HTR-8/SVneo (cell line): ENCODE results near the gene OSM.
A peak's percentile ranks its signal among the peaks of the same experiment; 100 is the strongest.

Experiments used
- DNase-seq: peaks from one replicate; pipeline ENCODE4 v3.0.0; 2011; ENCODE audit warnings: low spot score, mixed read lengths; ENCODE audit not compliant: insufficient read length
- FAIRE-seq: peaks from 2 replicates; lab custom pipeline; 2011; peaks lifted over from hg19 to GRCh38; lab: Jason Lieb, UNC

The OSM gene

DNA sequence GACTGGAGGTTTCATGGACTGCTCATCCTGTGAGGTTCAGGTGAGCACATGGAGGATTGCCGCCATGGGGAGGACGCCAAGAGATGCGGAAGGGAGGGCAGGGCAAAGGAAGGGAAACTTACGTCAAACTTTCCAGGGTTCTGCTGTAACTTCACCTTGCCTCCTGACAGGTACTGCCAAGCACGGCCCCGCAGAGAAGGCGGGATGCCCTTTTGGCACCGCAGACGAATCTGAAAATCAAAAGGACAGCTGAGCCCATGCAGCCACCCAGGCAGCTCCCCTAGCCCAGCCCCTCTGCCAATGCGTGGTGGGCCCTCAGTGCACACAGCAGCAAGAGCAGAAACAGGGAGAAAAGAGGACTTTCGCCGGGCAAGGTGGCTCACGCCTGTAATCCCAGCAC is 32.7 kb upstream of the OSM start:
- FAIRE-seq (no peak), DNase-seq (no peak)

DNA sequence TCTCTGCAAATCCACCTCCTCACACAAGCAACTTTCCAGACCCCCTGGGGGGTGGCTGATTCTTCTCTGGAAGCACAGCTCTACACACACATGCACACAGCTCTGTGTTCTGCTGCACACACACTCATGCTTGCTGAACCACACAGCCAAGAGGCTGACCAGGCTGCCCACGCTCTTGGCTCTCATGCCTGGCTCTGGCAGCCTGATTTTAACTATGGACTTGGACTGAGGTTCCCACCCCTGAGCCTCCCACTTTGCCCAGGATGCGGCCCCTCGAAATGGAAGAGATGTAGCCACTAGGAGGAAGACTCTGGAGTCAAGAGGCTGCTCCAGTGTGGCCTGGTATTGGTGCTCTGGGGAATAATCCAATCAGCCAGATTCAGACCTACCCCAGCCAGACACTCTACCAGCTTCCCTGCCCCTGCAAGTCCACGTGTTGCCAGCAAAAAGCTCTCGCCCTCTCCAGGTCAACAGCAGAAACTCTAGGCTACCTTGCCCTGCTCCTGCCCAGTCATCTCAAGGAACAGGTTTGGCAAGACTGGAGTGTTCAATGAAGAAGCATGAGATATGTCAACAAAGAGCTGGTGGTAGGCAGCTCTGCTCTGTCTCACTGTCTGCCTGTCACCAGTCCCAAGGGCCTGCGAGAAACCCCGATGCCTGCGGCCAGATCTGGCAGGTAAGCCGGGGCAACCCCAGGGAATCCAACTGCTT is 31.5 kb upstream of the OSM start:
- DNase-seq (no peak), FAIRE-seq (no peak)

DNA sequence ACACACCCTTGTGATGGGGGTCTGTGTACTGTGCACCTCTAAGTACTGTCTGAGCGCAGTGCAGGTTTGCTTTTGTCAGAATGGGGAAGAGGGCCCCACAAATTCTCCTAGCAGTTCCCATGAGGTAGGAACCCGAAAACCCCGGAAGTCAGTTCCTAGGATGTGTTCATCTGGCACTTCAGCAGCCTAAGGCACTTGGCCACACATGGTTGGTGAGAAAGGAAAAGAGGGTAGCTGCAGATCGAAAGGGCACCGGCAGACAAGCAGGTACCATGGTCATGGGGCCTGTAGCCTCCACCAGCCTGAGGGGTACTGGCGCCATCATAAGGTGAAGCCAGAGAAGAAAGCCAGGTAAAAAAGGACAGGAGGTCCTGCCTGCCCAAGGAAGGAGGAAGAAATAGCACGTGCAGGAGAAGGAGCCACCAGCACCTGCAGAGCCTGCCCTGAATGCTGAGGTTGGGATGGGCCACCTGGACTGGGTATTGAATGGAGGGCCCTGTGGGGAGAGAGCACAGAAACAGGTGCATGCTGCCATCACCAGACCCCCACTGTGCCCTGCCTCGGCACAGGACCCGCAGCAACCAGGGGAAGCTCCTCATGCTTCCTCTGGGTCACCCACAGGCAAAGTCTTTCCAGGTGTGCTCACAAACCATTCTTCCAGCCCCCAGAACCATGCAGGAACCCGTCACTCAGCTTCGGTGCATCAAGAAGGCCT is 30.8 kb upstream of the OSM start:
- DNase-seq (no peak), FAIRE-seq (no peak)

DNA sequence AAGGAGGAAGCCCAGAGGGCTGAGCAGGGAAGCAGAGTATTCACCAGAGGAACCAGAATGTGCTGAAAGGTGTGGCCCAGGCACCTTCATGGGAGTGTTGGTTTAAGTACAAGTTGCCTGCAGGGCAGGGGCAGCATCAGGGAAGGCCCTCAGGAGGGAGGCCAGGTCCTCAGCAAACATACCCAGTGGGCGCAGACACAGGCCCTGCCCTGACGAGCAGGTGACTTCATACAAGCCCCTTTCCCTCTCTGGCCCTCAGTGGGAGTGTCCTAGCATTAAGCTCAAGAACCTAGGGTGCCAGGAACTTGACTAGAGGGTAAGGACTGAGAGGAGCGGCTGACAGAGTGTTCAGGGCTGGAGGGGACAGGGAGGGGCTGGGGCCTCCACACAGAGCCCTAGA is 30.2 kb upstream of the OSM start:
- no peak for DNase-seq
- FAIRE-seq: no peak

DNA sequence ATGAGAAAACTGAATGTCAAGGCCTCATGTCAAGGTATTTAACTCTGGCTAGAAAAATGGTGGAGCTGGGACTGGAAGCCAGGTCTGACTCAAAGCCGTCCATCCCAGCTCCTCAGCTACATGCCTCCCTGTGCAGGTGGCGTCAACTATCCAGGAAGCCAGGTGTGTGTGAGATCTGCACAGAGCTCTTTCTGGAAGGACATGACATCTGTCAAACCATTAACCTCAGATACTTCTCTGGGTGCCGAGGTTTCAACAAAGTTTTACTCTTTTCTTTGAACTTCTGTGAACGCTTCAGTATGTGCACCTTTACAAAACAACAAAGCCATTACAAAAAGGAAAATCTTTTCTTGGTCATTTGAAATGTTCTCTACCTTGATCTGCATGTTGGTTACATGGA is 29.7 kb upstream of the OSM start:
- FAIRE-seq (no peak), DNase-seq (no peak)

DNA sequence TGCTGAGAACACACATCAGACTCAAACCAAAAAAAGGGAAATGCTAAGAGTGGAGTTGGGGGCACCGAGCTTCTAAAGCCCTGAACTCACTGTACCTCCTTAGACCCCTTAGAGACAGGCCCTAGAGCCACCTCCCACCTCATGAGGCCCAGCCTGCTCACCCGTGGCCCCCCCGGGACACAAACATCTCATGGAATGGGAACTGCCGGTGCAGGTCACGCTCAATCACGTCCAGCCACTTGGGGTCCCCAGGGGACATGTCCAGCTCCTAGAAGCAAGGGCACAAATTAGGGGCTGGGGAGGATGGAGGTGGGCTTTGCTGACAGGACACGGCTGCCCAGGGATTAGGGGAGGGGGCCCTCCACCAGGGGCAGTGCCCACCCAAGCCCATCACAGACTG is 28.9 kb upstream of the OSM start:
- no peak for DNase-seq
- FAIRE-seq: no peak

DNA sequence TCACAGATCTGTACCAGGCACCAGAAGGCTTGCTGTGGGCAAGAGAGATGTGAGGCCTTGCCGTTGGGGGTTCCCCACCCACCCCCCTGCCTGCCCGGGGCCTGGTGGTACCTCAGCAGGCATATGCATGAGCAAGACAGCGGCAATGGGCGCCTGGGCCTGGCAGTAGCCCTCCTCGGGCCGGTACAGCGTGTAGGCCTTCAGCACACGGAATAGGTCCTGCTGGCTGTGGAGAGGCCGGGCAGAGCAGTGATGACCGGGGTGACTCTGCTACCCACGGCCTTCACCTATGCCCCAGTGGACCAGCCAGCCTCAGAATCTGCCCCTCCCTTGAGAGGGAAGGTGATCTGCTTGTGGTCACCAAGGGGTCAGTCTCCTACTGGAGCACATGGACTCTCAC is 28.2 kb upstream of the OSM start:
- no peak for FAIRE-seq
- DNase-seq: no peak

DNA sequence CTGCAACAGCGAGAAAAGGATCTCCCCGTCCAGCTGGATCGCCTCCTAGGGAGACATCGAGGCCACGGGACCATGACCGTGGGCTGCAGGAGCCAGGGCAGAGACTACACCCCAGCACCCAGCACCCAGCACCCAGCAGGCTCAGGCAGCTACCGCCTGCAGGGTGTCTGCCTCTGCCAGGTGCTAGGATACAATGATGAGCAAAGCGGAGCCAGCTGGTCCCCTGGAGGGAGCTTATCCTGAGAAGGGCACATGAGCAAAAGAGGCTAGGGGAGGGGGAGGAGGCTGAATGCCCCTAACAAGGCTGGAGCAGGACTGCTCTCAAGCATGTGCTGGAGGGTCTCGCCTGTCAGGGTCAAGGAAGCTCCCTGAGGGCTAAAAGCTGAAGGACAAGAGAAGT is 27.4 kb upstream of the OSM start:
- no peak for FAIRE-seq

DNA sequence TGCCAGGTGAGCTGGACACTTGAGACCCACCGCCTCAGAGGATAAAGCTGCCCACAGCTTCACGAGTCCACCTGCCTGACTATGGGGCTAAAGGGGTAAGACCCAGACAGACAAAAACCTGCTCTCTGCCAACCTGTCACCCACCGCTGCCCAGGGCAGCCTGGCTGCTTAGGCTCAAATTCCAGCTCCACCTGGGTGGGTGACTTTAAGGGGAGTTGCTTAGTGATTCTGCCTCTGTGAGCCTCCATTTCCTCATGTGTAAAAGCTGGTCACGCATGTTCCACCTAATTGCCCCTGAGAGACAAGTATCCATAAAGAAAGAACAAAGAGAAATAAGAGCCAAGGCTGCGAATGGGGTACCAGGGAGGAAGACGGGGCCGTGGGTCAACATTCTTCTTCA is 26.4 kb upstream of the OSM start:
- no peak for DNase-seq
- no peak for FAIRE-seq

More for the DNA sequence above, 27.4 kb upstream of the OSM start:
- no peak for DNase-seq

DNA sequence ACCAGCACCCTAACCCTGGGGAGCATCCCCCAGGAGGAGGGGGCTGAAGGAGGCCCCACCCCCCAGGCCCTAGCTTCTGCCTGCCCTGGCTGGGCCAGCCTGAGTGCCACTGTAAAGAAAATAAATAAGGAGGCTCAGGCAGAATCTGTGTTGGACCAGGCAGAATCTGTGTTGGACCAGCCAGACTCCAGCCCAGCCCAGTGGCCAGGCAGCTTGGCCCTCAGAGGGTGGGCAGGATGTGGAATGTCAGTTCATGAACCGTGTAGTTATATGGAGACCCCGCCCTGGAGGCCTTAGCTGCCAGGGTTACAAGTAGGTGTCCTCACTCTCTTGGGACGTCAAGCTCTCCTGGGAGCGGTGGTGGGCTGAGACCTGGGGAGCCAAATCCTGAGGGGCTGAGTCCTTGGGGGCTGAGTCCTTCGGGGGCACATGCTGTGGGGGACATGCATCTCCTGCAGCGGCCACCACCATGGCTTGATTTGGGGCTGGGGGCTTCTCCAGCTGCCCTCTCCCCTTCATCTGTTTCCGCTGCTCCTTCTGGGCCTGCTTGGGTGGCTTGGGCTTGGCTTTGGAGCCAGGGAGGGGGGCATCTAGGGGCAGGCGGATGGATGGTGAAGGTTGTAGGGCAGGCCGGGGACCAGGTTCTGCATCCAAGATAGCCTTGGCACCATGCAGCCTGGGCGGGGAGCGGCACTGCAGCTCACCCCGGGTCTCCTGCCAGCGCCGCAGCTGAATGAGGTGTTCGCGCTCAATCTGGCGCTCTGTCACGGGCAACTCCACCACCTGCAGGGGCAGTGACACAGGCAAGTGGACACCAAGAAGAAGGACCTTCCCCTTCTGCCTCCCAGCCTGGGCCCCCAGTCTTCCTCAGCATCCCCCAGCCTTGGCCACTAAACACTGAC is 25.7 kb upstream of the OSM start:
- no peak for FAIRE-seq

DNA sequence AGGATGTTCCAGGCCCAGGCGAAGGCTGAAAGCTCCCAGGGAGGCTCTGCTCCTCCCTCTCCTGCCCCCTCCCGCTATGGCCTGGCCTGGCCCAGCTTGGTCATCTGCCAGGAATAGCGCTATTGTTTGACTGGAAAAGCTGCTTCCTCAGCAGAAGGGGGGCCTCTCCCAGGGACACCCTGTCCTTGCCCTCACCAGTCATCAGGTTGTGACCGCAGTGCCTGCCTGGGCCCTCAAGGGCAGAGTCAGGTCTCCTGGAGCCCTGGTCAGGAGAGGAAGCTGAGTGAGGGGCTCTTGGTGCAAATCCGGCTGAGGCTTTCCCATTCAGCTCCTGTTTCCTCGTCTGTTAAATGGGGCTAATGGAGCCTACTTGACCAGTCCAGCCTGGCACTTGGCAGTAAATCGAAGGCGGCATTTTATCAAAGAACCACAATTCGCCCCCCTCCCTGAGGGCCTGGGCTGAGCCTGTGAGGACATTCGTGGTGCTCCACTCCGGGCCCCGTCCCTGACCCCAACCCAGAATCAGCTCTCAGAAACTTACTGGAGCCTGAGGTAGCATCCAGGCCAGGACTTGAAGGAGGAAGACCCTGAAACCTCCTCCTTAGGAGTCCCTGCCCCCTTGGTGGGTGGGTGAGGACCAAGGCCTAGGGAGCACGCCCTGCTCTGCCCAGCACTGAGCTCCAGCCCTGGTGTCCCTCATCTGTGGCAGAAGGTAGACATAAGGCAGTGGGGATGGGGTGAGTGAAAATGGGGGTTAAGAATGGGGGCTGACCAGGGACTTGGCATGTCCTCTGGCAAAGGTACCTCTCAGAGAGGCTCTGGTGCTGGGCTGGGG is 24.6 kb upstream of the OSM start:
- DNase-seq: no peak

More for the DNA sequence above, 25.7 kb upstream of the OSM start:
- DNase-seq: no peak

DNA sequence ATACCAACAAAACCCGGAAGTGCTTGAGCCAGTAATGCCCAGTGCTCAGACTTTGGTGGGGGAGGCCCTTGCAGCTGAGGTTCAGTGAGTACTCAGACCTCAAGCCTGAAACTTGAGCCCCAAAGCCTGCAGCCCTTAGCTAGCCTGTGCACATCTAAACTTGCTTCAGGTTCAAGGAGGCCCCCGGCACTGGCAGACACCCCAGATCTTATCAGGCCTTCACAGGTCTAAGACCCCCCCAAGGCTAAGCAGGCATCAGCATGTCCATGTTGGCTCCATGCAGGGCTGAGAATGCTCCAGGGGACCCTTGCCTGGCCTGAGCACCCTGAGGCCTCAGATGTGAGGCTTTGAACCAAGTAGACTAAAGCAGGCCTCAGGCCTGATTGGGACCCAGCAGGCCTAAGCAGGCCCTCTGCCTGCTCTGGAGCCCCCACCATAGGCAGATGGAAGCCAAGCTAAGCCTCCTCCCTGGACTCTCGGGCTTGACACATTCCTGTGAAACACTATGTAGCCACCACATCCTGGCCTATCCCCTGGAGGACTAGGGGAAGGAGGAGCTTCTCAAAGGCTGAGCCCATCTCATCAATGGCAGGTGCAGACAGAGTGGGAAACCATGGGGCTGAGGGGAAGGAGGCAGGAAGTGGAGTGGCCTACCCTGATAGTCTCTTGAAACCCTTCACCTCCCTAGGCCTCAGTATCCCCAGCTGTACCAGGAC is 23.8 kb upstream of the OSM start:
- DNase-seq (no peak), FAIRE-seq (no peak)

More for the DNA sequence above, 24.6 kb upstream of the OSM start:
- no peak for FAIRE-seq

DNA sequence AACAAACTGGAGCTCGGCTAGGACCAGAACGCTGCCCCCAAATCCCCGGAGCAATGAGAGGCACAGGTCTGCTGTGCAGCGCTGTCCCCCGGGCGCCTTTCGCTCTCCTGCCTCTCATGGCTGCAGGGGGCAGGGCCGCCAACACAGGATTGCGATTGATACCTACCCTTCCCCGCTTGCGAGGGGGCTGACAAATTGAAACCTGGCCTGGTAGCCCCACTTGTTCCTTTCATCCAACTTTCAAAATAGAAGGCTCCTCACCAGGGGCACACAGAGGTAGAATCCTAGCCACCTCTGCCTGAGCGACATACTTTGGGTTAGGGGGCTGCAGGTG is 23.3 kb upstream of the OSM start:
- FAIRE-seq (no peak), DNase-seq (no peak)

DNA sequence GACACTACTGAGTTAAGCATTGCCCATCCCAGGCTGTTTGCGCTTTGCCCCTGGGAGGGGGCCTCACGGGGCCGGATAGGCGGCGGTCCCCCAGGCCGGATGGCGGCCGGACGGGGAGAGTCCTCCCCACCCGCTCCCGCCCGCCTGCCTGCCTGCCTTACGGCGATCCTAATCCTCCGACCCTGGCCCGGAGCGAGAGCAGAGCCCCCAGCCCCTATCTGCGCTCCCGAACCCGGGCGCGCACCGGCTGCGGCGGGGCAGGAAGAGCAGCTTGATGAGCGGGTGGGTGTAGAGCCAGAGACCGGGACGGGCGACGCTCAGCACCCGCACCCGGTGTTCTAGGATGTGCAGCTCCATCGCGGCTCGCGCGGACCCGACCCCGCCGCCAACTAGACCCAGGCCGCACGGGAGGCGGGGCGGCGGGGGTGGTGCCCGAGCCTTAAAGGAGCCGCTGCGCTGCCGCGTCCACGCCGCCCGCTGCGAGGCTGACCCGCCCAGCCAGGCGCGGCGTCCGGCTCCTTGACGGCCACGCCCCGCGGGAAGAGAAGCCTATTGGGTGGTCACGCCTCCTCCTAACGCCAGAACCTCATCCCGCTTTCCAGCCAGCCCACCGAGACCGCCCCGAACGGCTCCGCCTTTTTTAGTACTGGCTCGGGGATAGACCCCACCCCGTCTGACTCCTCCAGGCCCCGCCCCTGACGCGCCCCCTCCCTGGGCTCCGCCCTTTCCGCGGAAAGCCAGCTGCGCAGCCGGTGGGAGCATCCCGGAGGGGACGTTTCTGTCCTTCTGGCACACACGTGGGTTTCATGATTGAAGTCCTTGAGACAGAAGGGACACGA is 22.7 kb upstream of the OSM start, which contains the start of gene CASTOR1:
Gene CASTOR1 (minus strand): TSS at position 365 of the 839 bp plus-strand sequence. CDS start 8 bp downstream, at position 357.
- peak; percentile 94 for DNase-seq
- peak; percentile 86 for FAIRE-seq

DNA sequence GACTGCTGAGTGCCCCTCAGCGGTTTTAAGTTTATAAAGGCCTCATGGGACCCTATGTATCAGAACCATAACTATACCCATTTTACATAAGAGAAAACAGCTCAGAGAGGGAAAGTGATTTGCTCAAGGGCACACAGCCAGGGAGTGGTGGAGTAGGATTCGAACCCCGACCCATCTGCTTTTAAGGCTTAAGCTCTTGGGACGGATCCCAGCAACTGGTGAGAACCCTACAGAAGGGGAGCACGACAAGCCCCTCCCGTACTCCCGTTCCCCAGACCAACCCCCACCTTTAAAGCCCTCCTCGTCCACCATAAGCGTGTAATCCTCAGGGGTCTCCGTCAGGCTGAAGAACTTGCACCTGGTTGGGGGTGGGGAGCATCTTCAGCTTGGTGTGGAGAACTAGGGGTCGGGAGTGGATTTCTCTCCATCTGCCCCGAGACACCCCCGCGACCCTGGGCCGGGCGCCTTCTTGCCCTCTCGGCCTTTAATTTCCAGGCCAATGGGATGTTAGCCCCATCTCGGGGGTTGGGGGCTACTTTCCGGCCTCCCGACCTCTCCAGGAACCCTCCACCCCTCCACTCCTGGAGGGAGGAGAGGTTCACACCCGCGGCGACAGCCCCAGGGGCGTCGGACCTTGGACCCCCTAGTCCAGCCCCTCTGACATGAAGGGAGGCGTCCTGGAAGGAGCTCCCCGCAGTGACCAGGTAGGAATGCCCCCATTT is 21.9 kb upstream of the OSM start:
- DNase-seq: no peak
- no peak for FAIRE-seq

DNA sequence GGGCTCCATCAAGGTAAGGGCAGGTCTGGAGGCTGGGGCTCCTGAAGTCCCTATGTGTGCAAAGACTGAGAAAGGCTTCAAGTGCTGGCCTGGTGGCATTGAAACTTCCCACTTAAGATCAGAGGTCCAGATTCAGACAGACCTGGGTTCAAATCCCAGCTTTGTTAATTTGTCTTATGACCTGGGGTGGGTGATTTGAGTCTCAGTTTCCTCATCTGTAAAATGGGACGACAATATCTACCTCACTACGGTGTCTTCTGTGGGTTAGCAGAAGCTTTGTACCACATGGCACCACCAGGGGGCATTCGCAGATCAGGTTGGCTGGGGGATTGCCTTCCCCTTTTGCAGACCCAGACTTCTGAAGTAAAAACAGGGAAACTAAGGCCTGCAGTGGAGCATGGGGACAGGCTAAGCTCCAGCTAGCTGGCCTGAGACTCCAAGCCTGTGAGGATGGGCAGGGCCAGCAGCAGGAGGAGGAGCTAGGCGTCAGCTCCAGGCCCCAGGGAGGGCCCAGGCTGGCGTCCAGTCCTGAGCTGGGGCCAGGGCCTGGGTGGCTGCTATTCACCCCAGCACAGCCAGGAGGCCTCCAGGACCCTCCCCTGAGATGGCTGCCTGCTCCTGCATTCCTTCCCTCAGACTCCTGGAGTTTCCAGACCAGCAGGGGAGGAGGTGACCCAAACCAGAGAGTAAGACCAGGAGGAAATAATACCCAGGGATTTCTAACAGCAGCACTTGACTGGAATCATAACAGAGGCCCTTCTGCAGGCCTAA is 21.2 kb upstream of the OSM start:
- DNase-seq (peak; percentile 74), FAIRE-seq (peak; percentile 54)
